Measurements from ENCODE around the gene AMZ1.

The AMZ1 gene

GRCh38 chr7:2761801-2762497 lies 73.9 kb downstream of the AMZ1 start:
- Histone ChIP-seq H3K9ac (ENCODE audit: low read depth, low read length) (no peak overlapping the region), H3K27ac (ENCODE audit: low read depth, low read length) (no peak overlapping the region), H3K4me1 (ENCODE audit: insufficient read depth, low read length) (peaks cover 22% of the 10 kb centered on the region), H3K4me3 (ENCODE audit: low read length) (no peak overlapping the region), H3K36me3 (ENCODE audit: insufficient read depth, low read length) (peaks cover 16% of the 10 kb centered on the region), H3K27me3 (ENCODE audit: insufficient read depth, low read length) (no peaks in the 10 kb centered on the region), H3K9me3 (ENCODE audit: insufficient read depth, low read depth, low read length) (no peaks in the 10 kb centered on the region)
- WGBS, result 94% methylated on average over 29 of the region's 29 CpGs

GRCh38 chr7:2763597-2763996 lies 75.6 kb downstream of the AMZ1 start:
- Histone ChIP-seq H3K27me3 (ENCODE audit: insufficient read depth, low read length) (no peaks in the 10 kb centered on the region), H3K36me3 (ENCODE audit: insufficient read depth, low read length) (peaks cover 19% of the 10 kb centered on the region), H3K4me1 (ENCODE audit: insufficient read depth, low read length) (peaks cover 9% of the 10 kb centered on the region; the same call in 1 of the 2 replicates), H3K9ac (ENCODE audit: low read depth, low read length) (no peak overlapping the region), H3K4me3 (ENCODE audit: low read length) (no peak overlapping the region), H3K9me3 (ENCODE audit: insufficient read depth, low read depth, low read length) (no peaks in the 10 kb centered on the region), H3K27ac (ENCODE audit: low read depth, low read length) (peak overlapping the region; percentile 24; the same call in 1 of the 2 replicates)
- WGBS, result 92% methylated on average over 6 of the region's 6 CpGs

- Histone ChIP-seq H3K27me3 (ENCODE audit: insufficient read depth, low read length) (no peaks in the 10 kb centered on the region), H3K4me1 (ENCODE audit: insufficient read depth, low read length) (peaks cover 9% of the 10 kb centered on the region; the same call in 1 of the 2 replicates), H3K36me3 (ENCODE audit: insufficient read depth, low read length) (peaks cover 18% of the 10 kb centered on the region), H3K27ac (ENCODE audit: low read depth, low read length) (no peak overlapping the region), H3K4me3 (ENCODE audit: low read length) (no peak overlapping the region), H3K9ac (ENCODE audit: low read depth, low read length) (no peak overlapping the region), H3K9me3 (ENCODE audit: insufficient read depth, low read depth, low read length) (no peaks in the 10 kb centered on the region)
- WGBS, result 94% methylated on average over 11 of the region's 11 CpGs
Observed at GRCh38 chr7:2764621-2765020, 76.6 kb downstream of the AMZ1 start.

Data from HUES64 (cell line).